Hematopoietic multipotent progenitor cell treated with erythropoietin and hydrocortisone succinate and interleukin-3 and kit ligand, for 15 days (in vitro differentiated cells): Measurements from ENCODE around the gene CCDC92B.
"Not testable (repeated sequence)": the region's sequence is repeated elsewhere in the genome, so short reads cannot be mapped to it uniquely, and the experiment has no call there.

ENCODE experiments used
- DNase-seq: peaks from one replicate; pipeline ENCODE4 v3.0.0-alpha.2; 2015; ENCODE audit warnings: low spot score

Gene CCDC92B

GRCh38 chr17:2689411-2690164 lies 59.9 kb downstream of the CCDC92B start:
- DNase-seq: no peak

DNA sequence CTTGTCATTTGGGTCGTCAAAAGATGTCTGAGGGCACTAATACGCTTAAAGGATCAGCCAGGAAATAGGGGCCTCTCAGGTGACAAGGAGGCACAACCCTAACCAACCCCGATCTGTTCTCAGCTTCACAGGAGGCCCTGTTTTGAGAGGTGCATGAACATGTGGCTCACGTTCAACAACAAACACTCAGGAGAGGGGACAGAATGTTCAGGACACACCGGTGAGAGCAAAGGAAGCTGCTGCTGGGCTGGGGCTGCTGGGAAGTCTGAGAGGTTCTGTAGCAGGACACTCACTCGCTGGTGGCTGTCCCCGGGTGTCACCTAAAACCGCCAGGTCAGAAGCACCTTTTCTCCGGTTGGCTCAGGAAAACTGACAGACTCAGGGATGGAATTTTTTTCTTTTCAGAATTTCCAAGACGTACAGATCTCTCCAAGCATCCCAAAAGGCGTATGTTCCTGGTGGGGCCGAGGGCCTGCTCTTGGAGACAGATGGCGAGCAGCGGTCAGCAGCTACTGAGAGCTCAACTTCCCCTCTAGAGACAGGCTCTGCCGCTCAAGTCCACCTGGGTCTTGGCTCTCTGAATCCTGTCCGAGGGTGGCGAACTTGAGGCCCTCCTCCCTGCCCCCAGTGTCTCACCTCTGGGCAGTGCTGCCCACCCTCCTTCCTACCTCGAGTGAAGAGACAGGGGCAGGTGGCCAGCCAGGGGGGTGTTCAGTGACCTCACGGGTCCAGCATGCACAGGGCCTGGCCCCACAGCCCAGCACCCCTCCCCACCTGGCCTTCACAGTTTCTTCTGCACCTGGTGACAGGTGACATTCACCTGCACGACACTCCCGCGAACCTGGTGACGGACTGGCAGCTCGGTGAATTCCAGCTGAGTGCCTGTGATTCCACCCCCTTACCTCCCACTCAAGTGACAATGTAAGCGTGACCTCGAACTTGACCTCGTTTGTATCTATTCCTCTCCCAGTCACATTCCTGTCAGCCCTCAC lies 60.8 kb downstream of the CCDC92B start:
- no peak for DNase-seq

DNA sequence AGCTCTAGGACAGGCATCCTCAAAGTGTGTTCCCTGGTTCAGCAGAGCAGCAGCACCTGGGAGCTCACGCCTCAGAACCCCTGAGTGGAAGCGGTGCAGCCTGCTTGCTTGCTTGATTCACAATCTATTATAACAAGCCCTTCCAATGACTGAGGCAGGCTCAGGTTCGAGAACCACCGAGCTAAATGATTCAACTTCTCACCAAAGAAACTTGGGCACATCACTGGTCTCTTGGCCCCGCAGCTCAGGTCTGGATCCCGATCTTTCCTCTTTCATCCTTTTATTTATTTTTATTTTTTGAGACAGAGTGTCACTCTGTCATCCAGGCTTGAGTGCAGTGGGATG lies 62.4 kb downstream of the CCDC92B start:
- no peak for DNase-seq

- DNase-seq: no peak
Measured at GRCh38 chr17:2685696-2686095, 63.8 kb downstream of the CCDC92B start.

DNA sequence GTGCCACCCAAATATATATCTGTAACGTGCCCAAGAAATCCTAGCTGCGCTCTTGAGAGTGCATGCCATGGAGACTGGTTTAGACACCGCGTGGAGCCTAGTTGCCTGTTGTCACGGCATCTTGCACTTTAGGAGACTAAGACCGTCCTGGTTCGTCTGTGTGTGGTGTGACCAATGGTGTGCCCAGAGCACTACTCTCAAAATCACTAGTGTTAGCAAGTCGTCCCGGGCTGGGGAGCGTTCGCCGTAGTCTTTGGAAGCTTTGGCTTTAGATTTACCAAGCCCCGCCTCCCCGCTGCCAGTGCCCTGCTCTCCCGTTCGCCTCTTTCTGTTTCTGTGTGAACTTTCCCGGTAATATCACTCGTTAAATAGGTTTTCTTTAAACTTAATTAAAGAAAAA lies 64.9 kb downstream of the CCDC92B start:
- no peak for DNase-seq

DNA sequence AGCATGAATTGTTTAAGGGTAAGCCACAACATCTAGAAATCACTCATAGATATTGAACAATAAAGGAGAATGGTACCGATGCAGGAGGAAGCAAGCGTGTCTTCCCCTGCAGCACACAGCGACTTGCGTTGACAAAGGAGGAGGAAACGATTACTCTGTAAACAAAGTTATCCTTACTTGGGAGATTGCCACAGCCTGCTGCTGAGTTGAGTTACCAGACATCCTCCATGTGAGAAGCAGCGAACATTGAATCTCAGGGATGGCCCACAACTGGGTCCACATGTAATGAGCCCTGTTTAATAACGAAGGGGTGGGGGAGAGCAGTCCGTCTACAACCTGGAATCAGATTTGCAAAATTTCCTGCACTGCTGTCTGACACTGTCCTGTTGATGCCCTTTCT lies 65.5 kb downstream of the CCDC92B start:
- no peak for DNase-seq

DNA sequence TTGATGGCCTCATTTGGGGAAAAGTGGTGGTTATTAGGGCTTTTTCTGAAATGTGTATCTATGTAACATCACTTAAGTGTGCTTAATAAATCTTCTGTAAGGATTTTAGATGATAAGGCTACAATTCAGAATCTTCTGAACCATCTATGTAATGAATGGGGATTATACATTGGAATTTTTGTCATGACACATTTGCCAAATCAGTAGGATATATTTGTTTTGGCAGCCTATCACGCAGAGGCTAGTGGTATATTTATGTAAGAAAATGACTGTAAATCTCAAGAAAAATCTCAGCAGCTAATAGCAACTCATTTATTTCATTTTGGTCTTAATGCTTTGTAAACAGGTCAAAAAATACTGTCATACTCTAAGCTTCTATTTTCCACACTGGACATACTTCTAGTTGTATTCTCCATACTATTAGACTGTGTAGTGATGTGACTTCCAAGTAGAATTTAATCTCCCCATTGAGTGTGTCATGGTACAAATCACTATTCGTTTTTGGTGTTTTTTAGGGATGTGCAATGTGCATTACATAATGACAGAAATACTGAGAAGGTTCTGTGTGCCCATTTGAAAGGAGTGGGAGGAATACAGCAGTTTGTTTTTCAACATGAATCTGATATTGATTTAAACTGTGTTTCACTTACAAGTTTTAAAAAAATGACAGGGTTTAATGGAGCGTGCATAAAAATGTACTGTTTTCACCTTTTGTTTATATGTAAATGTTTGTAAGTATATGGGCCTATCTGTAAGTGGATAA lies 67.1 kb downstream of the CCDC92B start:
- DNase-seq: no peak

GRCh38 chr17:2681650-2682049 lies 67.8 kb downstream of the CCDC92B start:
- no peak for DNase-seq

DNA sequence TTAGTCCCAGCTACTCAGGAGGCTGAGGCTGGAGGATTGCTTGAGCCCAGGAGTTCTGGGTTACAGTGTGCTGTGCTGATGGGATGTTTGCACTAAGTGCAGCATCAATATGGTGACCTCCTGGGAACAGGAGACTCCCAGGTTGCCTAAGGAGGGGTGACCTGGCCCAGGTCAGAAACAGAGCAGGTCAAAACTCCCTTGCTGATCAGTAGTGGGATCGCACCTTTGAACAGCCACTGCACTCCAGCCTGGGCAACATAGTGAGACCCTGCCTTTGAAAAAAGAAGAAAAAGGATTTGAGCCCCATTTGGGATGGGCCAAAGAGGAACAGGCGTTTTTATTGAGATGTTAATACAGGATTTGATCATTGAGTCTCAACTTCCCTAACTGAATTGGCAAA lies 68.5 kb downstream of the CCDC92B start:
- DNase-seq: no peak

GRCh38 chr17:2679247-2679646 lies 70.2 kb downstream of the CCDC92B start:
- DNase-seq: not testable (repeated sequence)
